Measurements from ENCODE around the gene DSCAM. TPM values are rescaled to one million over a fixed set of nuclear protein-coding genes. Genes with fewer than 3 reads are reported as not detected.

The DSCAM gene
- total and polyA plus RNA-seq, 10 of the 15 experiments (the other 5 are each of a cell fraction or from before 2014, with no cell fraction given): not detected

- in situ Hi-C loops (cut with MboI): no loop called here
- BruUV-seq (replicated peaks): no TSS peak
Measured at GRCh38 chr21:40457741-40458140, 389.2 kb downstream of the DSCAM start.

GRCh38 chr21:40454057-40454456 lies 392.9 kb downstream of the DSCAM start:
- ChIA-PET CTCF (no interaction called here), SMC1A (ENCODE audit: uncharacterized antibody, unreplicated experiment) (no interaction called here), RAD21 (ENCODE audit: unreplicated experiment) (no interaction called here), POLR2A (no interaction called here)
- Histone ChIP-seq H3K9me3 (replicated peaks; ENCODE audit: control insufficient read depth, insufficient read depth, low read length) (no peaks in the 10 kb centered on the region), H3K4me1 (ENCODE audit: control insufficient read depth, insufficient read depth, low read length) (no peaks in the 10 kb centered on the region), H3K4me2 (ENCODE audit: control insufficient read depth, insufficient read depth) (no peak overlapping the region), H3K27ac (ENCODE audit: control insufficient read depth, insufficient read depth) (no peak overlapping the region), H3K4me3 (no peak overlapping the region), H4K20me1 (ENCODE audit: control insufficient read depth, insufficient read depth) (no peaks in the 10 kb centered on the region), H3K79me2 (ENCODE audit: control insufficient read depth, insufficient read depth, low read length) (no peaks in the 10 kb centered on the region), H3K36me3 (ENCODE audit: control insufficient read depth in 2 of 2, insufficient read depth in 2 of 2, low read length in 1 of 2) (no peaks in the 10 kb centered on the region), H3K27me3 (replicated peaks in 1 of 2; ENCODE audit: control insufficient read depth in 2 of 2, insufficient read depth in 2 of 2, low read length in 1 of 2) (no peaks in the 10 kb centered on the region), H3K9ac (ENCODE audit: control insufficient read depth, insufficient read depth, low read length) (no peak overlapping the region), H2AFZ (ENCODE audit: control insufficient read depth, low read depth, low read length) (no peak overlapping the region)
- WGBS (ENCODE audit: insufficient coverage, insufficient replicate concordance, low lambda C conversion rate, missing lambda C conversion rate): 3% methylated on average over 3 of the region's 3 CpGs
- BruUV-seq (replicated peaks): no TSS peak
- intact Hi-C loops (cut with micrococcal nuclease; ENCODE audit: unreplicated experiment) (no loop called here), in situ Hi-C loops (cut with MboI) (no loop called here)
- DNase-seq (ENCODE audit: low read depth, low spot score) (no peak), ATAC-seq (no peak), FAIRE-seq (no peak)
- TF ChIP-seq IKZF2 (IDR thresholded peaks at IDR 0.05): no peak
- no peak for TF ChIP-seq NR2C2 (IDR thresholded peaks at IDR 0.05; ENCODE audit: borderline replicate concordance, control insufficient read depth, insufficient read length, low read depth)

More at GRCh38 chr21:40457741-40458140, 389.2 kb downstream of the DSCAM start:
- no peak for DNase-seq (ENCODE audit: low read depth, low spot score)
- SMC1A ChIA-PET (ENCODE audit: uncharacterized antibody, unreplicated experiment): no interaction called here
- Histone ChIP-seq H3K4me2 (ENCODE audit: control insufficient read depth, insufficient read depth) (no peak overlapping the region), H3K79me2 (ENCODE audit: control insufficient read depth, insufficient read depth, low read length) (no peaks in the 10 kb centered on the region), H2AFZ (ENCODE audit: control insufficient read depth, low read depth, low read length) (no peak overlapping the region), H3K4me3 (no peak overlapping the region), H3K36me3 (ENCODE audit: control insufficient read depth in 2 of 2, insufficient read depth in 2 of 2, low read length in 1 of 2) (no peaks in the 10 kb centered on the region), H4K20me1 (ENCODE audit: control insufficient read depth, insufficient read depth) (no peaks in the 10 kb centered on the region), H3K9me3 (replicated peaks; ENCODE audit: control insufficient read depth, insufficient read depth, low read length) (no peaks in the 10 kb centered on the region), H3K4me1 (ENCODE audit: control insufficient read depth, insufficient read depth, low read length) (no peaks in the 10 kb centered on the region), H3K9ac (ENCODE audit: control insufficient read depth, insufficient read depth, low read length) (no peak overlapping the region), H3K27ac (ENCODE audit: control insufficient read depth, insufficient read depth) (no peak overlapping the region), H3K27me3 (replicated peaks in 1 of 2; ENCODE audit: control insufficient read depth in 2 of 2, insufficient read depth in 2 of 2, low read length in 1 of 2) (no peaks in the 10 kb centered on the region)
- WGBS (ENCODE audit: insufficient coverage, insufficient replicate concordance, low lambda C conversion rate, missing lambda C conversion rate): 20% methylated on average over 2 of the region's 2 CpGs
- intact Hi-C loops (cut with micrococcal nuclease; ENCODE audit: unreplicated experiment): no loop called here
- TF ChIP-seq EP300 (IDR thresholded peaks at IDR 0.05; ENCODE audit: borderline replicate concordance in 1 of 2, control insufficient read depth in 1 of 2, low read depth in 2 of 2, low read length in 2 of 2) (no peak), MYB (IDR thresholded peaks at IDR 0.05; ENCODE audit: borderline replicate concordance, low read depth, low read length) (no peak), SMC3 (IDR thresholded peaks at IDR 0.05; ENCODE audit: borderline replicate concordance, low read length) (no peak), SIX5 (IDR thresholded peaks at IDR 0.05; ENCODE audit: low read depth, low read length, severe bottlenecking) (no peak), BHLHE40 (IDR thresholded peaks at IDR 0.05; ENCODE audit: borderline replicate concordance in 1 of 2, low read depth in 2 of 2, low read length in 1 of 2) (no peak), PML (IDR thresholded peaks at IDR 0.05; ENCODE audit: low read length) (no peak)
- ATAC-seq: no peak
- RAD21 ChIA-PET (ENCODE audit: unreplicated experiment): no interaction called here
- FAIRE-seq: no peak
- CTCF ChIA-PET: no interaction called here
- POLR2A ChIA-PET: no interaction called here

Measured in GM12878 (cell line).